ENCODE results near the gene RRBP1. TPM values are rescaled to one million over a fixed set of nuclear protein-coding genes. Genes with fewer than 3 reads are reported as not detected.

The RRBP1 gene
- total RNA-seq, 4 donors from 2014 or later, result 76.5 to 162 (median 83.9) TPM

DNA sequence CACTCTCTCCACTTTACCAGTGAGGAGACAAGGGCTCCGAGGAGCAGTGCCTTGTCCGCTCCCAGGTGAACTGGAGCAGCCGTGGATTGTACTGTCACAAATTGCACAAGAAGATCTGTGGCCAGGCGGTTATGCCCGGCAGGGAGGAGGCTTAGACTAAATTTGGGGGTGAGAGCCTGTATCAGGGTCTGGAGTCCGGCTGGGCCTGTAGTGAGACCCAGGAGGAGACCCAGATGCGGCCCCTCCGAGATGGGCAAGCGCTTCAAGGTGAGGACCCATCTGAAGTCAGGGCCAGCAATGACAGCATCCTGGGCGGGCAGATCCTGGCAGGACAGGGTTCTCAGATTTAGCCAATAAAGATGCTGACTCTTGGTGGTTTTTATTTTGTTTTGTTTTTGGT lies 45.3 kb upstream of the RRBP1 start:
- Histone ChIP-seq H3K36me3 (no peaks in the 10 kb centered on the region), H3K27me3 (no peaks in the 10 kb centered on the region), H3K4me1 (no peaks in the 10 kb centered on the region), H3K9me3 (no peaks in the 10 kb centered on the region), H3K27ac (no peak overlapping the region), H3K4me3 (no peak overlapping the region)
- TF ChIP-seq EP300 (IDR thresholded peaks at IDR 0.05) (no peak), POLR2A (IDR thresholded peaks at IDR 0.05) (no peak)
- TF ChIP-seq, protein P1, sequence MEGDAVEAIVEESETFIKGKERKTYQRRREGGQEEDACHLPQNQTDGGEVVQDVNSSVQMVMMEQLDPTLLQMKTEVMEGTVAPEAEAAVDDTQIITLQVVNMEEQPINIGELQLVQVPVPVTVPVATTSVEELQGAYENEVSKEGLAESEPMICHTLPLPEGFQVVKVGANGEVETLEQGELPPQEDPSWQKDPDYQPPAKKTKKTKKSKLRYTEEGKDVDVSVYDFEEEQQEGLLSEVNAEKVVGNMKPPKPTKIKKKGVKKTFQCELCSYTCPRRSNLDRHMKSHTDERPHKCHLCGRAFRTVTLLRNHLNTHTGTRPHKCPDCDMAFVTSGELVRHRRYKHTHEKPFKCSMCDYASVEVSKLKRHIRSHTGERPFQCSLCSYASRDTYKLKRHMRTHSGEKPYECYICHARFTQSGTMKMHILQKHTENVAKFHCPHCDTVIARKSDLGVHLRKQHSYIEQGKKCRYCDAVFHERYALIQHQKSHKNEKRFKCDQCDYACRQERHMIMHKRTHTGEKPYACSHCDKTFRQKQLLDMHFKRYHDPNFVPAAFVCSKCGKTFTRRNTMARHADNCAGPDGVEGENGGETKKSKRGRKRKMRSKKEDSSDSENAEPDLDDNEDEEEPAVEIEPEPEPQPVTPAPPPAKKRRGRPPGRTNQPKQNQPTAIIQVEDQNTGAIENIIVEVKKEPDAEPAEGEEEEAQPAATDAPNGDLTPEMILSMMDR (IDR thresholded peaks at IDR 0.05), result no peak
- DNase-seq (ENCODE audit: low spot score in 2 of 2), result no peak
- WGBS, 2 donors, result 78 to 91% methylated on average over 10 of the region's 10 CpGs

DNA sequence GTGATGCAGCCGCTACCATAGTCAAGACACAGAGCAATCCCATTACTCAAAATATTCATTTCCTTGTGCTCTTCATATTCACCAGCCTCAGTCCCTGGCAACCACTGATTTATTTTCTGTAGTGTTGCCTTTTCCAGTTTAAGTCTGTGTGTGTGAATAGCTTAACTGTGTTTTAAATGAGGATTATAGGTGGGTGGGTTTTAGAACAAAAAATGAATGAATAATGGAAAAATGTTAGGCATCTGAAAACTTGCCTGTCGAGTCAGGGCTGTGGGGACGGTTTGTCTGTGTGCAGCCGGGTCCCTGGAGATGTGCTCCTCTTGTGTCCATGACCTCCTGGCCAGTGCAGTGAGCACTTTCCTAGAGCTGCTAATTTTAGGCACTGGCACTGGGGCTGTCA lies 44.9 kb upstream of the RRBP1 start:
- WGBS, 2 donors, result 42 to 57% methylated on average over 4 of the region's 4 CpGs
- H3K27me3 ChIP-seq, result no peaks in the 10 kb centered on the region
- no peak overlapping the region for H3K27ac ChIP-seq
- H3K4me1 ChIP-seq, result no peaks in the 10 kb centered on the region
- no peaks in the 10 kb centered on the region for H3K9me3 ChIP-seq
- TF ChIP-seq EP300 (IDR thresholded peaks at IDR 0.05), result no peak
- TF ChIP-seq, protein P1 (IDR thresholded peaks at IDR 0.05), result no peak
- no peak for TF ChIP-seq POLR2A (IDR thresholded peaks at IDR 0.05)
- no peaks in the 10 kb centered on the region for H3K36me3 ChIP-seq
- no peak for DNase-seq (ENCODE audit: low spot score in 2 of 2)
- H3K4me3 ChIP-seq, result no peak overlapping the region

DNA sequence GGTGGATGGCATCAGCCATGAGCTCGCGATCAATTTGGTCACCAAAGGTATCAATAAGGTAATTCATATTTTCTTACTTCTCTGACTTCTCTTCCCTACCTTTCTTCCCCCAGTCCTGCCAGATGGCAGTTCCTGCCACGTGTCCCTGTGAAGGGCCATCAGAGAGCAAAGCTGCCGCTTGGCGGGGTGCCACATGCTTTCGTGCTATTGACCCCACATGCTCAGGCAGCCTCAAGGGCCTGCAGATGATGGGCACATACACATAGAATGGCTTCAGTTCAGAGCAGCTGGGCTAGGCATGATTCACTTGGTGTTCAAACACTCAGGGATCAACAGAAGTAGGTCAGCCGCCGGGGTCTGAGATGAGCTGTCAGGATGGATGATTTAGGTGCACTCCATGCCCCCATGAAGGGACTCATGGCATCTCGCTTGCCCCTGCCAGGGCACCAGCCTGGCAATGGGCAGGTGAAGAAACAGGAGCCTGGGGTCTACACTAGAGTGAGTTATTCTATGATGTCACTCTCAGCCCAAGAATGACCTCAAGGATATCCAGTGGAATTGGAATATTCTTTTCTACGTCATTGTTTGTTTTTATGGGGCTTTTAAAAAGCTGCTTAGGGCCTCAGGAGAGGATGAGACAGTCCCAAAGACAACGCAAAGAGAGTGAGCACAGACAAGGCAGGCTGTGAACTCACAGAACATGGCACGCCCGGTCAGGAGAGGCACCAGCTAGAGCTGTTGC lies 43.2 kb upstream of the RRBP1 start:
- DNase-seq (ENCODE audit: low spot score in 2 of 2), result no peak
- Histone ChIP-seq H3K27me3 (no peaks in the 10 kb centered on the region), H3K4me1 (no peaks in the 10 kb centered on the region), H3K36me3 (no peaks in the 10 kb centered on the region), H3K9me3 (no peaks in the 10 kb centered on the region), H3K27ac (no peak overlapping the region), H3K4me3 (no peak overlapping the region)
- WGBS, 2 donors, result 78 to 80% methylated on average over 12 to 13 of the region's 13 CpGs
- TF ChIP-seq, protein P1 (IDR thresholded peaks at IDR 0.05), result no peak

DNA sequence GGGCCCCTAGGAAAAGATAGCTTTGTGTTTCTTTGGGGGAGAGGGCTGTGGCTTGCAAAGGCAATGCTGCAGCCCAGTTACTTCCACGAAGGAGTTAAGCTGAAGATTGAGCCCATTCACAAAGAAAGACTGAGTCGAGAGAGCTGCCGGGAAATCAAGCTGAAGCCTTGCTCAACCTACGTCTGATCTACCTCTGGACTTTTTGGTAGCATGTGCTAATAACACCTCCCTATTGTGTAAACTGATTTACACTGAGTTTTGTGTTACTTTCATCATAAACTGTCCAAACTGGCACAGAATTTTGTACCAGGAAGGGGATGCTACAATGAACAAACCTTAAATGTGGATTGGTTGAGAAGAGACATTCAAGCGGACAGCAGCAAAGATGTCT lies 41.3 kb upstream of the RRBP1 start:
- 90 to 94% methylated on average over 5 of the region's 5 CpGs for WGBS, 2 donors
- DNase-seq (ENCODE audit: low spot score in 2 of 2), result no peak
- Histone ChIP-seq H3K27me3 (no peaks in the 10 kb centered on the region), H3K27ac (no peak overlapping the region), H3K4me1 (no peaks in the 10 kb centered on the region), H3K36me3 (no peaks in the 10 kb centered on the region), H3K4me3 (no peak overlapping the region), H3K9me3 (no peaks in the 10 kb centered on the region)
- TF ChIP-seq, protein P1 (IDR thresholded peaks at IDR 0.05), result no peak
- TF ChIP-seq POLR2A (IDR thresholded peaks at IDR 0.05) (no peak), EP300 (IDR thresholded peaks at IDR 0.05) (no peak)

DNA sequence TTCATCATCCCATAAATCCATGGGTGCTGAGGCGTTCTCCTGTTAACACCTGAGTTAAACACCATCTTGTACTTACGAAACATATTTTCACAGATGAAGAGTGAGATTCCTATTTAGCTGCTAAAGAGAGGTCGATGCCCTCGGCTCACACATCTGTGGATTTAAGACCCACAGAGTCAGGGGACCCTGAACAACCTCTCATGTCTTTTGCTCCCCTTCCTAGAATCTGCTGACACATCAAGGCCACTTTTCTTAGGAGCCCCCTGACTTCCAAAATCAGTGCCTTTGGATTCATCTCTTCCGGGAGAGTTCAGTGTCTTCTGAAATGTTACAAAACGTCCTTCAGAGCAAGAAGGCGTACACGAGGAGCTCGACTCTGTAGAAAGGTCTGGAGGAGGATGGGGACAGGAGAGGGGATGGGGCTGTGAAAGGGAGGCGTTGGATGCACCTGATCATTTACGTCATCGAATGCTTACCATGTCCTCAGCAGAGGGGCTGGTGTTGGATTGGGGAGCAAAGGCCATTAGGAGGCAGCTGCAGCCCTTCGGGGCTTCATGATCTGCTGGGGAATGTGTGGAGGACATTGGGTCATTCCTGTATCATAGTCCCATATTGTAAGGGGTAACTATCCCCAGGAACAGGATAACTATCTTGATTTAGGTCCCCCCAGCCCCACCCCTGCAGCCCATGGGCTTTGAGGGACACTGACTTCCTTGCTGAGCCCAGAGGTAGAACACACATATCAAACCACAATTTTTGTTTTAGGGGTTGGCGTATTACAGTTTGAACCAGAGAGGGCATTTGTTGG lies 40.7 kb upstream of the RRBP1 start:
- Histone ChIP-seq H3K9me3 (no peaks in the 10 kb centered on the region), H3K4me3 (no peak overlapping the region), H3K36me3 (no peaks in the 10 kb centered on the region), H3K27ac (no peak overlapping the region), H3K4me1 (no peaks in the 10 kb centered on the region), H3K27me3 (no peaks in the 10 kb centered on the region)
- TF ChIP-seq, protein P1 (IDR thresholded peaks at IDR 0.05), result no peak
- TF ChIP-seq EP300 (IDR thresholded peaks at IDR 0.05) (no peak), POLR2A (IDR thresholded peaks at IDR 0.05) (no peak)
- WGBS, 2 donors, result 79 to 83% methylated on average over 14 of the region's 14 CpGs
- DNase-seq (ENCODE audit: low spot score in 2 of 2), result no peak
